Ectodermal cell (in vitro differentiated cells): ENCODE data around the gene BRAT1.

ENCODE experiments used
- H3K27ac ChIP-seq: 2 replicates; pipeline ENCODE4 v1.7.0; 2013; ENCODE audit warnings: mild to moderate bottlenecking, low read depth, low read length; ENCODE audit not compliant: insufficient read depth, poor library complexity, severe bottlenecking
- H3K27me3 ChIP-seq: 2 replicates; pipeline ENCODE4 v1.7.0; 2013; ENCODE audit warnings: mild to moderate bottlenecking, low read length; ENCODE audit not compliant: insufficient read depth, control insufficient read depth, poor library complexity, severe bottlenecking
- H3K36me3 ChIP-seq: one replicate; pipeline ENCODE4 v1.7.0; 2013; ENCODE audit warnings: low read length; ENCODE audit not compliant: control insufficient read depth, insufficient read depth
- H3K4me1 ChIP-seq: one replicate; pipeline ENCODE4 v1.7.0; 2013; ENCODE audit warnings: low read length; ENCODE audit not compliant: control insufficient read depth, insufficient read depth
- H3K4me3 ChIP-seq: 2 replicates; pipeline ENCODE4 v1.7.0; 2013; ENCODE audit warnings: low read depth, low read length, control low read depth; ENCODE audit not compliant: insufficient read depth
- H3K9me3 ChIP-seq: 2 replicates; pipeline ENCODE4 v1.7.0; 2013; ENCODE audit warnings: mild to moderate bottlenecking, low read length, moderate library complexity; ENCODE audit not compliant: control insufficient read depth
- WGBS, 2 experiments: methylation state at CpG; one replicate each; pipeline ENCODE4 v1.1.7; 2013; ENCODE audit warnings: missing lambda C conversion rate in 2 of 2; 5-methylcytosine and 5-hydroxymethylcytosine counted together

Gene BRAT1

GRCh38 chr7:2545746-2546425, 9.4 kb downstream of the BRAT1 start:
- no peak overlapping the region for H3K27ac ChIP-seq
- H3K9me3 ChIP-seq, result no peaks in the 10 kb centered on the region
- 96% methylated on average over 20 of the region's 20 CpGs for WGBS, 2 experiments
- no peak overlapping the region for H3K4me3 ChIP-seq
- no peaks in the 10 kb centered on the region for H3K27me3 ChIP-seq
- H3K4me1 ChIP-seq, result no peaks in the 10 kb centered on the region
- peaks cover 14% of the 10 kb centered on the region for H3K36me3 ChIP-seq

DNA sequence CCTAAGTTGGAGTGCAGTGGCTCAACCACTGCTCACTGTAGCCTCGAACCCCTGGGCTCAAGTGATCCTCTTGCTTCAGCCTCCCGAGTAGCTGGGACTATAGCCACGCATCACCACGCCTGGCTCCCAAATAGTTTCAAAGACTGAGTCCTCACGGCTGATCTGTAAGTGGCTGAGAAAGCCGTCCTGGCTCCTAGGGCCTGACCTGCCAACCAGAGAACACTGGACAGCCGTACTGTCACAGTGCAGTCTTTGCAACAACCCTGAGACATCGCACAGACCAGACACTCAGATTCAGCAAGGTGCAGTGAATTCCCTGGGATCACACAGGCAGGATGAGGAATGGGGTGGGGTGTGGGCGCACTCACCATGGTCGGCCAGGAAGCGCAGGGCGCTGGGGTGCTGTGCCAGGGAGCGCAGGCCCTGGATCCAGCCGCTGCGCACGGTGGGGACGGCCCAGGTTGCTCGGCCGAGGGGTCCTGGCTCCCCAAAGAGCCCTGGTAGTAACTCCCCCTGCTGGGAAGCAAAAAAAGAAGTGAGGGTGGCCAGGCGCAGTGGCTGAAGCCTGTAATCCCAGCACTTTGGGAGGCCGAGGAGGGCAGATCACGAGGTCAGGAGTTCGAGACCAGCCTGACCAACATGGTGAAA, 10.7 kb downstream of the BRAT1 start:
- no peaks in the 10 kb centered on the region for H3K4me1 ChIP-seq
- H3K36me3 ChIP-seq, result peaks cover 17% of the 10 kb centered on the region
- H3K27ac ChIP-seq, result no peak overlapping the region
- H3K9me3 ChIP-seq, result no peaks in the 10 kb centered on the region
- H3K27me3 ChIP-seq, result no peaks in the 10 kb centered on the region
- WGBS, 2 experiments, result 96 to 97% methylated on average over 23 of the region's 23 CpGs
- no peak overlapping the region for H3K4me3 ChIP-seq

DNA sequence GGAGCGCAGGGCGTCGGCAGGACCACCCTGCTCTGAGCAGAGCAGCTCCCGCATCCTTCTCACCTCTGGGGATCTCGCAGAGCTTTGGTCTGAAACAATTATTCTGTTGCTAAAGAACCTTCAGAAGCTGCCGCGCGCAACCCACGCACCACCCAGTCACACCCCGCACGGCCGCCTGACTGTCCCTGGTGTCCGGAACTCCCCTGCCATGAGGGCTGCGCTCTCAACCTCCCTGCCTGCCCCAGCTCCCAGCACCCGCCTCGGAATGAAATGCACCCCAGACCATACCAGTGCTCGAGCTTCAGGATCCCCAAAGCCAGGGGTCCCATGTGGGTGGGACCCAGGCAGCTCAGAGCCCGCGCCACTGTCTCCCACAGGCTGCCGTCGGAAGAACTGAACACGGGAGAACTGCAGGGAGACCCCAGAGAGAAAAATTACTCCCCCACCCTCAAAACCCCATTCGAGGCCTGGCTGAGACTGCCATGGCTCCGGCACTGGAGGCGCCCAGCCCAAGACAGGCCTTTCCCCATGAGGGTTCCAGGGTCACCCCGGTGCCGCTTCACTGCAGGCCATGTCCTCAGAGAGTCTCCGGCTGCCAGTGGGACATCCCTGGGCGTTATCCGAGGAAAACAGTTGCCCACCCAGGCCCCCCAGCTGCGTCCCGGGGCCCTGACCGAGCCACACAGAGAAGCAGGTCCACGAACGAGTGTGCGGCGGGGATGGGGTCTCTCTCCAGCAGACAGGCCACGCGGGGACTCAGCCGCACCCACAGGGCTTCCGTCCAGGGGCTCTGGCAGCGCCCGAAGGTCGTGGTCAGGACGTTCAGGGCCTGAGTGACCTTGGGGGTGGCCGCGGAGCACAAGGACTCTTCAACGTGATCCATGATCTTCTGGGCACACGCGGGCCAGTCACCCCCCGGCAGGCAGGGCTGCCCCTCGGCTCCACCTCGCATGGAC, 12.1 kb downstream of the BRAT1 start:
- no peaks in the 10 kb centered on the region for H3K27me3 ChIP-seq
- no peak overlapping the region for H3K27ac ChIP-seq
- no peaks in the 10 kb centered on the region for H3K4me1 ChIP-seq
- no peaks in the 10 kb centered on the region for H3K9me3 ChIP-seq
- no peak overlapping the region for H3K4me3 ChIP-seq
- 95% methylated on average over 53 of the region's 53 CpGs for WGBS, 2 experiments
- H3K36me3 ChIP-seq, result peaks cover 25% of the 10 kb centered on the region

DNA sequence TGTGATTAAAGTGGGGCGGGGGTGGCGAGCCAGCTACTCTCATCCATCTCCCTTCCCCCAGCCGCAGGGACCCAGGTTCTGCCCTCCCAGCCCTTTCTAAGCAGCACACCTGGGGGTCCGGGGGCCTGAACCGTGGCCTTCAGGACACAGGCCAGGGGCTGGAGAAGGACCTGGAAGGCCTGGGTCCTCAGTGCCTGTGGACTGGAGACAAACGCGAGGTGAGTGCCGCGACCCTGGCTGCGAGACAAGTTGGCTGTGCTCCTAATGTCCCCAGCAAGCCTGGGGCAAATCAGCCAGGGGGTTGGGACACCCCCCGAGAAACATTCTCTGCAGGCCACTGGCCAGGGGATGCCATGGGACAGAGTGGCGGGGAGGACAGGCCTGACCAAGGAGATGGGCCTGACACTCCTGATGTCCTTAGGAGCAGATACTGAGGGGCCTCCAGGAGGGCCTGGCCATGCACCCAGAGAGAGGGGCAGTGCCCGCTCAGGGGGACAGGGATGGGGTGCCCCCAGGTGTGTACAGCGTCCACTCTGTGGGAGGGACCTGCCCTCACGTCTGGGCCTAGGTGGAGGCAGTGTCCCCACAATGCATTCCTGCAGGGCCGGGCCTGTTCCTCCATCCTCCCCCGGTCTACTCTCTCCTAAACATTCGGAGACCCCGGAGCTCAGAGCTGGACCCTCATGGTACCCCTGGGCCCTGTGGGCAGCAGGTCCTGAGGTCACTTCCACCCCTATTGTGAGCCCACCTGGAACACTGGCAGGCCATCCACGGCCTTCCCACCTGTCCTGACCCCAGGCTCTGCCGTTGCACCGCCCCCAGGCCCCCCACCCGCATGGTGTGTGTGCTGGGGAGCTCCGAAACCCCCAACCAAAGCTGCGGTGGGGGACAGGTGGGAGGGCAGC, 13.1 kb downstream of the BRAT1 start:
- no peaks in the 10 kb centered on the region for H3K9me3 ChIP-seq
- no peaks in the 10 kb centered on the region for H3K4me1 ChIP-seq
- 94 to 95% methylated on average over 25 of the region's 25 CpGs for WGBS, 2 experiments
- peaks cover 30% of the 10 kb centered on the region for H3K36me3 ChIP-seq
- H3K27ac ChIP-seq, result no peak overlapping the region
- no peak overlapping the region for H3K4me3 ChIP-seq
- H3K27me3 ChIP-seq, result no peaks in the 10 kb centered on the region

DNA sequence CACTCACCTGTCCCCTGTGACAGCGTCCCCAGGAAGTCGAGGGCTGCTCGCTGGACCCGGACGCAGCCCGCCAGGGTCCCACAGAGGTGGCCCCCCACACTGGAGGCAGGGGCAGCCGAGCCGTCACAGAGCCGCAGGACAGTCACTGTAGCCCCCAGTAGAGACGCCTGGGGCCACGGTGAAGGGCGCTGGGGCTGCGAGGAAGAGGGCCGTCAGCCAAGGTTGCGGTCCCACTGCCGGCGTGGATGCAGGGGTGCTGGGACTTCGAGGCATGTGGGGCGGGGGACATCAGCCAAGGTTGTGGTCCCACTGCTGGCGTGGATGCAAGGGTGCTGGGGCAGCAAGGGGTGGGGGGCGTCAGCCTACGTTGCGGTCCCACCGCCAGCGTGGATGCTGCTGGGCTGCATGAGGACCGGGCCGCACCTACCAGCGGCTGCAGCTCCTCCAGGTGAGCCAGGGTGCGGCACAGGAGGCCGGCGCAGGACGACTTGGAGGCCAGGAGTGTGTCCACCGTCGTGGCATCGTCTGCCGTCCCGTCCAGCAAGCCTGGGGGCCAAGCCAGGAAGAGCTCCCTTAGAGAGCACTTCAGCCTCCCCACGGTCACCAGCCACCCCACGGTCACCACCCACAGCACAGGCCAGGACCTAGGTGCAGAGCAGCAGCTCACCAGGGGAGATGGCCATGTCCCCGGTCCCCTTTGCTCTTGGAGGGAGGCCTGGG, 13.9 kb downstream of the BRAT1 start:
- Histone ChIP-seq H3K27ac (no peak overlapping the region), H3K27me3 (no peaks in the 10 kb centered on the region), H3K4me3 (no peak overlapping the region), H3K9me3 (no peaks in the 10 kb centered on the region), H3K36me3 (peaks cover 30% of the 10 kb centered on the region), H3K4me1 (no peaks in the 10 kb centered on the region)
- WGBS, 2 experiments, result 95 to 97% methylated on average over 40 of the region's 40 CpGs

DNA sequence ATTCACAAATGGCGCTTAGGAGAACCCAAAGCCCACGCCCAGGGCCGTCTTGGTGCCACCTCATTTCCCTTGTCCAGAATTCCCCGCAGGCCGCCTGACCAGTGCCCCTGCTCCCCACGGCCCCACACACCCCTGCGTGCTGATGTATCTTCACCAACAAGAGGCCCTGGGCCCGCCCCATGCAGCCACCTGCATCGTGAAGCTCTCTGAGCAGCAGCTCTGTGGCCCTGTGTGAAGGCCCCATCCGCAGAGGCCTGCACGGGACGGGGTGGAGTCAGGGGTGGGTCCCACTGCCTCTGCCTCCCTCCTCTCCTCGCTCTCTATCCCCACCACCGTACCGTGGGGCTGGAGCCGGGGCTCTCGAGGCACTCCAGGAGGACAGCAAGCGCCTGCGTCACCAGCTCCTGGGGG, 14.7 kb downstream of the BRAT1 start:
- H3K9me3 ChIP-seq, result no peaks in the 10 kb centered on the region
- H3K36me3 ChIP-seq, result peaks cover 30% of the 10 kb centered on the region
- H3K27ac ChIP-seq, result no peak overlapping the region
- H3K4me3 ChIP-seq, result no peak overlapping the region
- 94% methylated on average over 19 of the region's 19 CpGs for WGBS, 2 experiments
- H3K27me3 ChIP-seq, result no peaks in the 10 kb centered on the region
- H3K4me1 ChIP-seq, result no peaks in the 10 kb centered on the region

DNA sequence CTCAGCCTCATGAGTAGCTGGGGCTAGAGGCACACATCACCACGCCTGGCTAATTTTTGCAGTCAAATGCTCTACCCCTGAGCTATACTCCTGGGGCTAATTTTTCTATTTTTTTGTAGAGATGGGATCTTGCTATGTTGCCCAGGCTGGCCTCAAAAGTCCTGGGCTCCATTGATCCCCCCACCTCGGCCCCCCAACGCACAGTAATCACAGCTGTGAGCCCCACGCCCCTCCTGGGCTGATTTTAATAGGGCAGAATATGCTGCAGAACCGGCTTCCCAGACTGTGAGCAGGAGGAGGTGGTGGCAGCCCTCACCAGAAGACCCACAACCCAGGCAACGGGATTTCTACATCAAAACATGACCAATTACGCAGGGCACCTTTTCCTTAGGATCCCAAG, 15.2 kb downstream of the BRAT1 start:
- H3K4me1 ChIP-seq, result no peaks in the 10 kb centered on the region
- H3K27ac ChIP-seq, result no peak overlapping the region
- WGBS, 2 experiments, result 93 to 97% methylated on average over 7 of the region's 7 CpGs
- peaks cover 30% of the 10 kb centered on the region for H3K36me3 ChIP-seq
- H3K4me3 ChIP-seq, result no peak overlapping the region
- no peaks in the 10 kb centered on the region for H3K27me3 ChIP-seq
- no peaks in the 10 kb centered on the region for H3K9me3 ChIP-seq

DNA sequence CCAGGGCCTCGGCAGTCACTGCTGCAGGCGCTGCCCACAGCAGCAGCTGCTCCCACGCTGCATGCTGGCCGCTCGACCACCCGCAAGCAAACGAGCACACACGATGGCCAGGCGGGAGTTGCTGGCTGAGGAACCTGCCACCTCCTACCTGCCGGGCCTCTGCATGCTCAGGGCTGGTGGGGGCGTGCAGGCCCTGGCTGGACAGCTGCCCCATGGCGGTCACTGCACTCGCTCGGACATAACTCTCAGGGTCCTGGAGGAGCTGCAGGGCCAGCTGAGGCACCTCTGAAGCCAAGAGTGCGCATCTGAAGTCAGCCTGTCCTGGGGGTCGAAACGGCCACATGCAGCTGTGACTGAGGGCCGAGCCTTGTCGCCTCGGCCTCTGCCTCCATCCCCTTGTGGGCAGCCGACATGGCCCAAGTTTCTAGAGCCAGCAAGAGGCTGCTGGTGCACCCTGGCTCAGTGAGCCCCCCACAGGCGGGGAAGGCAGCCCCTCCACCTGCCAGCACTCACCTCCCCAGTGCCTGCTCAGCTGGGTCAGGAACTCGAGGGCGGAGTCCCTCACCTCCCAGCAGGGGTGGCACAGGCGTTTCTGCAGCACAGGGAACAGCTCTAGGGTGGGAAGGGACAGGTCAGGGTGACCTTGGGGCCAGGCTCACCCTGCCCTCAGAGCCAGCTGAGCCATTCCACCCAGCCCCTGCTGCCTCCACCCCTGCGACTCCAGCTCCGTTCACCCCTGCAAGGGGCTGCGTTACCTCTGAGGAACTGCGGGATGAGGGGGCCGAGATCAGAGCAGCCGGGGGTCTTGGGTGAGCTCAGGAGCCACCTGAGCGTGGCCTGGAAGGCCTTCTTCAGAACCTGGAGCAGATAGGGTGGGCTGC, 16.1 kb downstream of the BRAT1 start:
- H3K36me3 ChIP-seq, result peaks cover 22% of the 10 kb centered on the region
- WGBS, 2 experiments, result 95% methylated on average over 32 of the region's 32 CpGs
- H3K4me1 ChIP-seq, result no peaks in the 10 kb centered on the region
- no peaks in the 10 kb centered on the region for H3K9me3 ChIP-seq
- no peak overlapping the region for H3K4me3 ChIP-seq
- H3K27ac ChIP-seq, result no peak overlapping the region
- no peaks in the 10 kb centered on the region for H3K27me3 ChIP-seq
